Endodermal cell (in vitro differentiated cells): Measurements from ENCODE around the gene KDM4E. TPM values are rescaled to one million over a fixed set of nuclear protein-coding genes. Genes with fewer than 3 reads are reported as not detected.

Experiments
- DNase-seq: peaks from one replicate; pipeline ENCODE4 v3.0.0-alpha.2; 2017
- H3K27ac ChIP-seq: 2 replicates; pipeline ENCODE4 v1.5.1; 2013; ENCODE audit warnings: mild to moderate bottlenecking, low read depth, low read length, moderate library complexity
- H3K27me3 ChIP-seq: 2 replicates; pipeline ENCODE4 v1.6.1; 2013; ENCODE audit warnings: mild to moderate bottlenecking, low read length, moderate library complexity; ENCODE audit not compliant: insufficient read depth, control insufficient read depth, poor library complexity, severe bottlenecking
- H3K36me3 ChIP-seq: 2 replicates; pipeline ENCODE4 v1.7.0; 2013; ENCODE audit warnings: mild to moderate bottlenecking, low read length, moderate library complexity; ENCODE audit not compliant: control insufficient read depth, insufficient read depth
- H3K4me1 ChIP-seq: one replicate; pipeline ENCODE4 v1.7.0; 2013; ENCODE audit warnings: low read length; ENCODE audit not compliant: control insufficient read depth, insufficient read depth
- H3K4me3 ChIP-seq: 2 replicates; pipeline ENCODE4 v1.5.1; 2013; ENCODE audit warnings: mild to moderate bottlenecking, low read length, moderate library complexity
- H3K9ac ChIP-seq: 2 replicates; pipeline ENCODE4 v1.6.1; 2013; ENCODE audit warnings: mild to moderate bottlenecking, low read length, moderate library complexity; ENCODE audit not compliant: poor library complexity, severe bottlenecking; ENCODE audit errors: extremely low read depth
- H3K9me3 ChIP-seq: 2 replicates; pipeline ENCODE4 v1.6.1; 2013; ENCODE audit warnings: mild to moderate bottlenecking, low read length, moderate library complexity; ENCODE audit not compliant: control insufficient read depth
- H3K27ac Mint-ChIP-seq: 2 replicates; pipeline ENCODE4 v1.8.0; 2020; ENCODE audit warnings: mixed read lengths
- H3K27me3 Mint-ChIP-seq: 2 replicates; pipeline ENCODE4 v1.8.0; 2021; ENCODE audit warnings: mild to moderate bottlenecking, mixed read lengths; ENCODE audit not compliant: insufficient read depth
- H3K36me3 Mint-ChIP-seq: 2 replicates; pipeline ENCODE4 v1.8.0; 2020; ENCODE audit warnings: low read depth, mixed read lengths
- H3K4me1 Mint-ChIP-seq: 2 replicates; pipeline ENCODE4 v1.8.0; 2020; ENCODE audit warnings: mixed read lengths
- H3K4me3 Mint-ChIP-seq: 2 replicates; pipeline ENCODE4 v1.8.0; 2020; ENCODE audit warnings: mild to moderate bottlenecking, moderate library complexity, mixed read lengths
- H3K9me3 Mint-ChIP-seq: 2 replicates; pipeline ENCODE4 v1.8.0; 2020; ENCODE audit warnings: mild to moderate bottlenecking, mixed read lengths
- CTCF ChIP-seq: fragments of 200-600 bp; sonication (generic); conservative IDR thresholded peaks from 2 replicates; pipeline ENCODE4 v1.5.0; 2021; ENCODE audit warnings: antibody characterized with exemption, mild to moderate bottlenecking
- WGBS, 2 experiments: methylation state at CpG; one replicate each; pipeline versions ENCODE4 v1.1.5 to v1.1.7; 2013; ENCODE audit warnings: missing lambda C conversion rate in 2 of 2, mixed read lengths in 1 of 2; ENCODE audit not compliant: insufficient coverage in 1 of 2, insufficient read length in 1 of 2; 5-methylcytosine and 5-hydroxymethylcytosine counted together
- total RNA-seq, 2 donors: library from RNA; stranded (reverse); fragmentation: NEBNext Ultra II Directional in 1 of 2; extraction: Animal tissue kit (Norgen Biotek cat#: 25700) in 1 of 2; gene quantifications; 2 replicates in 1 of 2; 3 replicates in 1 of 2; pipeline ENCODE4 v1.2.1, GENCODE V29; 2021

The KDM4E gene
- total RNA-seq, 2 donors from 2014 or later = not detected

DNA sequence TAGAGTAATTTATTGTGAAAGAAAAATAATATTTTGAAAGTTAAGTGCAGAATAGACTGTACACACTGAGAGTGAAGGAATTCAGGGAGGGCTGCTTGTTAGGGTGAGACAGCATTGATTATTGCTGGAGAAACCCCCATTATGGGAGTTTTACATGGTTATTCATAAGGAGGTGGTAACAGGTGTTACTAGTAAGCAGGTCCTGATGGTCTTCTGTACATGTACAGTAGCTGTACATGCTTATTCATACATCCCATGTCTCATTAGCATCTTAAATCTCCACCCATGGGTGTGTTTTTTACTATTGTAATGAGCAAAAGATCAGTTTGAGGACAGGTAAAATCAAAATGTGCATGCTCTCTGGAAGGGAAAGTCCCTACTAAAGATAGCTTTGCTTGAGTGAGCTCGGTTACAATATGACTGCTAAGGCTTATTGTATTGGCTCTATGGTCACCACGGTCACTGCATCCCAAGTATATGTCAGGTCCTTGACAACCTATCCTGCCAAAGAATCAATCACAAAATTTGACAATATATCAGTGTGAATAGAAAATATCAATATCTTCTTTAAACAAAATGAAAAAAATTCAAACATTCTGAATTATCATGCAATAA lies 30.3 kb downstream of the KDM4E start:
- Histone ChIP-seq H3K4me1 (no peaks in the 10 kb centered on the region), H3K27ac (no peak overlapping the region), H3K36me3 (no peaks in the 10 kb centered on the region), H3K9me3 (no peaks in the 10 kb centered on the region), H3K4me3 (no peak overlapping the region), H3K27me3 (peaks cover 21% of the 10 kb centered on the region), H3K9ac (no peak overlapping the region)
- H3K4me1 Mint-ChIP-seq = no peaks in the 10 kb centered on the region
- peaks cover 31% of the 10 kb centered on the region for H3K27me3 Mint-ChIP-seq
- H3K36me3 Mint-ChIP-seq = no peaks in the 10 kb centered on the region
- H3K9me3 Mint-ChIP-seq = no peaks in the 10 kb centered on the region
- TF ChIP-seq CTCF = no peak
- no peak overlapping the region for H3K27ac Mint-ChIP-seq
- DNase-seq = no peak
- WGBS, 2 experiments = 43% methylated on average over 2 of the region's 2 CpGs; no CpG with 5 or more reads in 1 of the 2 experiments
- no peak overlapping the region for H3K4me3 Mint-ChIP-seq

DNA sequence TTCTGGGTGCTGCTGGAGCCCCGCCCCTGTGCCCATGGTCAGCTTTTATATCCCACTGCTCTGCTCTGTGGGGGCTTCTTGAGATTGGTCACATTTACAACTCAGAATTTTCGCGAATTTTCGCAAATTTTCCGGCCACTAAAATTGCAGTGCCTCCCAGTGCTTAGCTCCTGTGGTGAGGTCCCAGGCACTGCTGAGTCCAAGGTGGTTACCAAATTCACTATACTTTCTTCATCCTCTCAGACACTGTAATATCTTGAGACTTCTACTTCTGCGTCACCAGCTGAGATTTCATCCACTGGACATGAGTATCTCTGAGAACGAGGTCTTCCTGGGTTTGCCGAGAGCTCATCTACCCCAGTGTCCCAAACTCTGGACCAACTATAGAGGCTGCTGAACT lies 32.9 kb downstream of the KDM4E start:
- H3K36me3 ChIP-seq = no peaks in the 10 kb centered on the region
- TF ChIP-seq CTCF = no peak
- H3K4me3 Mint-ChIP-seq = no peak overlapping the region
- no peaks in the 10 kb centered on the region for H3K9me3 Mint-ChIP-seq
- H3K4me3 ChIP-seq = no peak overlapping the region
- peaks cover 47% of the 10 kb centered on the region for H3K27me3 Mint-ChIP-seq
- H3K9me3 ChIP-seq = no peaks in the 10 kb centered on the region
- no peak overlapping the region for H3K27ac ChIP-seq
- no peaks in the 10 kb centered on the region for H3K4me1 Mint-ChIP-seq
- no peak overlapping the region for H3K27ac Mint-ChIP-seq
- 90 to 92% methylated on average over 7 to 8 of the region's 8 CpGs for WGBS, 2 experiments
- no peaks in the 10 kb centered on the region for H3K36me3 Mint-ChIP-seq
- no peak for DNase-seq
- H3K9ac ChIP-seq = no peak overlapping the region
- peaks cover 47% of the 10 kb centered on the region for H3K27me3 ChIP-seq
- no peaks in the 10 kb centered on the region for H3K4me1 ChIP-seq

- H3K27me3 ChIP-seq = peaks cover 50% of the 10 kb centered on the region
- H3K27ac ChIP-seq = no peak overlapping the region
- no peak overlapping the region for H3K9ac ChIP-seq
- Mint-ChIP-seq H3K4me1 (no peaks in the 10 kb centered on the region), H3K9me3 (no peaks in the 10 kb centered on the region), H3K27ac (no peak overlapping the region), H3K27me3 (peaks cover 42% of the 10 kb centered on the region), H3K36me3 (no peaks in the 10 kb centered on the region), H3K4me3 (no peak overlapping the region)
- 92% methylated on average over 1 of the region's 1 CpG; no CpG with 5 or more reads in 1 of the 2 experiments for WGBS, 2 experiments
- H3K9me3 ChIP-seq = no peaks in the 10 kb centered on the region
- no peaks in the 10 kb centered on the region for H3K36me3 ChIP-seq
- no peak for DNase-seq
- H3K4me3 ChIP-seq = no peak overlapping the region
- no peak for TF ChIP-seq CTCF
- no peaks in the 10 kb centered on the region for H3K4me1 ChIP-seq
Measured at GRCh38 chr11:95058621-95059020, 33.6 kb downstream of the KDM4E start.
